Effector CD4-positive, alpha-beta T cell (primary cell): ENCODE measurements around the gene GJC3.
"Not testable (repeated sequence)": the region's sequence is repeated elsewhere in the genome, so short reads cannot be mapped to it uniquely, and the experiment has no call there.

Experiments
- DNase-seq: peaks from one replicate; pipeline ENCODE4 v3.0.0-alpha.2; 2020

The GJC3 gene

DNA sequence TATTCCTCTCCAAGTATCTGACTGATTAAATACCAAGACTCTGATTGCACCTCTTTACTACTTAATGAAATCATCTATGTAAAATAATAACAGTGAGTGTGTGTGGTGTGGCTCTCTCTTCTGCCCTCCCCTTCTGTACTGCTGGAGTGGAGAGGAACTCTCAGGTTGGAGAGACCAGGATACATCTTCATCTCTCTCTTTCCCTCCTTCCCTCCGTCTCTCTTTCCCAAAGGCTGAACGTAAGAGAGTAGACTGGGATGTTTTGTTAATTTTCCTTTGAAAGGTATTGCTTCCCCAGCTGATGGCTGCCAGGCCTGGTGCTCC, 272 bp upstream of the GJC3 start:
- no peak for DNase-seq

GRCh38 chr7:99928188-99928587, 1.2 kb downstream of the GJC3 start:
- no peak for DNase-seq

GRCh38 chr7:99927536-99927935, 1.9 kb downstream of the GJC3 start:
- DNase-seq = no peak

- no peak for DNase-seq
Observed at GRCh38 chr7:99926321-99926720, 3.1 kb downstream of the GJC3 start.

GRCh38 chr7:99923200-99923599, 6.2 kb downstream of the GJC3 start:
- DNase-seq = no peak

DNA sequence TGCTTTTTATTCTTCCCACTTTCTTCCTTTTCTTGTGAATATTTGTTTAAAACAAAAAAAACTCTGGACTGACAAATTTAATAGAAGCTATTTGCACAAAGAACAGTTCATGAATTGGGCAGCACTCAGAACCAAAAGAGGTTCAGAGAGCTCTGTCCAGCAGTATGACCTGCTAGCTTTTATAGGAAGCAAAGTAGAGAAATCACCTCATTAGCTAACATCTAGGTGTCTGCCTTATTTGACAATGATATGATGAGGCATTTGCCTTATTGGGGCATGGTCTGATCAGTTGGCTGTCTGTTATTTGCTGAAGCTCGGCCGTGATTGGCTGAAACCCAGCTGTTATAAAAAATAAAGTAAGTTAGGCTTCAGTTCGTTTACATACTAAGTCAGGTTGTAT, 9.3 kb downstream of the GJC3 start:
- no peak for DNase-seq

- DNase-seq = no peak
Observed at GRCh38 chr7:99919814-99920112, 9.7 kb downstream of the GJC3 start.

- peak; percentile 81 for DNase-seq
Observed at GRCh38 chr7:99918959-99919813, 10.2 kb downstream of the GJC3 start, which contains the start of gene TRIM4. Gene TRIM4 (minus strand): TSS chr7:99919530. CDS start chr7:99919401, 129 bp downstream.

GRCh38 chr7:99910976-99911375, 18.4 kb downstream of the GJC3 start:
- no peak for DNase-seq

DNA sequence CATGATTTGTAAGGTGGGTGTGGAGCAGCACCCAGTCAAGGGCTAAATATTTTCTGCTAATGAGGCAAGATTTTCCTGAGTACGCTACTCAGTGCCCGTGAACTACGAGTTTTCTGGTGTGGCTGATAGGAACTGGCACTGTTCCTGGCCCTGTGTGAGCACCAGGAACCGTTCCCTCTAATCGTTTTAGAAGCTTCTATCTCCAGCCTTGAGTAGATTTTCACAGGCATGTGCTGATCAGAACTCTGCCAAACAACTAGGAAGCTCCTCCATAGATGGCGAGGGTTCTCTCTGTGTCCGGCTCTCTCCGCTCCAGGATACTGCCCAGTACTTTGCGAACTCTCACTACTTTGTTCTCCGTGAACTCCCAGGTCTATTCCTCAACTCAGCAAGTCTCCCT, 27.8 kb downstream of the GJC3 start:
- no peak for DNase-seq

GRCh38 chr7:99899830-99900519, 29.4 kb downstream of the GJC3 start:
- no peak for DNase-seq

GRCh38 chr7:99898836-99899235, 30.6 kb downstream of the GJC3 start:
- DNase-seq = no peak

GRCh38 chr7:99898023-99898357, 31.4 kb downstream of the GJC3 start:
- no peak for DNase-seq

DNA sequence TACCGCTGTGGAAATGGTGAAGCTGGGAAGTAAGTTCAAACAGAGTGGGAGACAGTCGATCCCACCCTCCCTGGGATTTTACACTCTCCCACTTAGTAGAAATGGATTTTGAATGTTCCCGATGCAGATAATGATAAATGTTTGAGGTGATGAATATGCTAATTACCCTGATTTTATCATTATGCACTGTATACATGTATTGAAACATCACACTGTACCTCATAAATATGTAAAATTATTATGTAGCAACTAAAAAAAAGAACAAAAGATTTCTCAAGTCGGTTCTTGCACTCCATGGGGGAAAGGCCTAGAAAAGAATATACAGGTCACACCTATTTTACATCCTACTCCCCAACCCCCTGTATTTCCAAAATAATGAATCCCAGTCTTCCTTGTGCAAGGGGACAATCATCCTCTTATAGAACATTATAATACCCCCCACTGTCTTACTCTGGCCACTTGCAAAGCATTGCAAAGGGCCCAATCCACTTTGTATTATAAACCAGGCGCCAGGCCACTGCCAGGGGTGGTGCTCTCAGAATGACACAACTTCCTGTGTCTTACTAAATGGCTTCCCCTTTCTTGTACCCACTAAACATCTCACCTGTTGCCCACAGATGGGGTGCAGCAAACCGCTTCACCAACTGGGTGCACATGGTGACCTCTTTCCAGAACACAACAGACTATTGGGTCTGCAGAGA, 31.9 kb downstream of the GJC3 start:
- DNase-seq = no peak

DNA sequence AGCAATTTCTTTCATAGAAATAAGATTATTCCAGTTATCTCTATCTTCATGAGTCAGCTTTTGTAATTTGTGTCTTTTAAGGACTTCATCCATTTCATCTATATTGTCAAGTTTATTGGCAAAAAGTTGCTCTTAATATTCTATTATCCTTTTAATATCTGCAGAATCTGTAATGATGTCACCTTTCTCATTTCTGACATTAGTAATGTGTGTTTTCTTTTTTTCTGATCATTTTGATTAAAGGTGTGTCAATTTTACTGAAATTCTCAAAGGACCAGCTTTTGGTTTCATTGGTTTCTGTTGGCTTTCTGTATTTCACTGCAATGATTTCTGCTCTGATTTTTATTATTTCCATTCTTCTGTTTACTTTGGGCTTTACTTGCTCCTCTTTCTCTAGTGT, 34.7 kb downstream of the GJC3 start:
- no peak for DNase-seq

GRCh38 chr7:99893280-99893679, 36.1 kb downstream of the GJC3 start:
- no peak for DNase-seq

- DNase-seq = not testable (repeated sequence)
Observed at GRCh38 chr7:99890348-99890747, 39.1 kb downstream of the GJC3 start.

GRCh38 chr7:99888366-99888765, 41.1 kb downstream of the GJC3 start:
- DNase-seq = not testable (repeated sequence)

DNA sequence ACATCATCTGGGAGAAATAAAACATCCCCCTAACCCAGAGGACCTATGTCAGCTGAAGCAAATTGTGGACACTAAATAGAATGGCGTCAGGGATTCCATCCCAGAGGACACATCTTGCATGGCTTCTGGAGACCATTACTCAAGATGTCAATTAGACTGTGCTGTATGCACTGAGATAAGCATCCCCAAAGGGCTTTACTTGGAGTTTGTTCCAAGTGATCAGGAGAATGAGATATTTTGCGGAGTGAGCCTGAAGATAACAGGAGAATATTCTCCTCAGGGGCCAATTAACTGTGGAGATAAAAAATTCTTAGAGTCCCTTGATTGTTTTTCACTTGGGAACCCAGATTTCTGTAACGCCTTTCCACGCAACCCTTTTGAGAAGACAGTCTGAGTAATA, 48.0 kb downstream of the GJC3 start:
- no peak for DNase-seq

DNA sequence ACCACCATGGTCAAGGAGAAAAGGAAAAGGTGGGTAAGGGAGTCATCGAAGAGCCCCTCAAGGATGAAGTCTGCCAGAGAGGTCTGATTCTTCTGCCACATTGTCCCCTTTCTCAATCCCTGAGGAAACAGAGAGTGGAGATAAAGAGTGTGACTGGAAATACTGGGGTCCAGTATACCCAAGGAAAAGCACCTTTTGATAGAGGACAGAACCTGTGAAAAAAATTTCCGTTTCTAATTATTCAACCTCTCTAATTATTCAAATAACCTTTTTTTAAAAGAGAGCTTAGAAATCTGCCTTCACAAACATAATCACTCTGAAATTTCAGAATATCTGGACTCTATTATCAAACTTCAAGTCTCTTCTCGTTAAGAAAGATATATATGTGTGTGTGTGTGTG, 52.5 kb downstream of the GJC3 start, which contains the start of gene OR2AE1:
Gene OR2AE1, minus strand, starts transcription at position 101 of the 400 bp plus-strand sequence. Its CDS starts 0 bp downstream, at position 101.
- no peak for DNase-seq

DNA sequence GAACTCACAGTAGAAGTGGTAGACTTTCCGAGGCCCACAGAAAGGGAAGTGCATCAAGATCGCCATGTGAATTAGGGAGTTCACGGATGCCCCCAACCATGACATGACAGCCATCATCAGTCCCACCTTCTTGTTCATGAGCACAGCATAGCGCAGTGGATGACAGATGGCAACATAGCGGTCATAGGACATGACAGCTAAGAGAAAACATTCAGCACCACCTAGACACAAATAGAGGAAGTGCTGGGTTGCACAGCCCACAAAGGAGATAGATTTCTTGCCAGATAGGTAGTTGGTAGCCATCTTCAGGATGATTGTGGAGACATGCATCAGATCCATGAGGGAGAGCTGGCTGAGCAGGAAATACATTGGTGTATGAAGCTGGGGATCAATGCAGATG, 52.9 kb downstream of the GJC3 start:
- DNase-seq = no peak
